GM19099 (cell line): ENCODE results near the gene HSD17B10.

Experiments used
- POLR2A ChIP-seq: IDR thresholded peaks from 3 replicates; pipeline ENCODE4 v1.6.1; 2011; ENCODE audit warnings: low read depth; ENCODE audit not compliant: insufficient read length; ENCODE audit errors: extremely low read depth

HSD17B10 gene

GRCh38 chrX:53433651-53434639 is at the start of gene HSD17B10:
TSS of gene HSD17B10 (minus strand) at chrX:53434370. CDS start at chrX:53434345, 25 bp downstream.
- peak; percentile 71 for TF ChIP-seq POLR2A

- no peak for TF ChIP-seq POLR2A
Measured at GRCh38 chrX:53483416-53483815, 49.2 kb upstream of the HSD17B10 start.

- TF ChIP-seq POLR2A = no peak
Measured at GRCh38 chrX:53481816-53482465, 47.8 kb upstream of the HSD17B10 start.

DNA sequence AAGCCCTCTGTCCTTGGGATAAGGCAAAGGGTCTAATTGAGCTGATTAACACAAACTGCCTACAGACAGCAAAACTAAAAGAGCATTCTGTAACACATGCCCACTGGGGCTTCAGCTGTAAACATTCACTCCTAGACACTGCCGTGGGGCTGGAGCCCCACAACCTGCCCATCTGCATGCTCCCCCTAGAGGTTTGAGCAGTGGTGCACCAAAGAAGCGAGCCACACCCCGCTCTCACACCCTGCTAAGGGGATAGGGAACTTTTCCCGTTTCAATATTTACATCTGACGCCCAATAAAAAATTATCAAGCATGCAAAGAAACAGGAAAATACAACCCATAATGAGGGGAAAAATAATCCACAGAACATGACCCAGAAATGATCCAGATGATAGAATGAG is 46.9 kb upstream of the HSD17B10 start:
- TF ChIP-seq POLR2A = no peak

DNA sequence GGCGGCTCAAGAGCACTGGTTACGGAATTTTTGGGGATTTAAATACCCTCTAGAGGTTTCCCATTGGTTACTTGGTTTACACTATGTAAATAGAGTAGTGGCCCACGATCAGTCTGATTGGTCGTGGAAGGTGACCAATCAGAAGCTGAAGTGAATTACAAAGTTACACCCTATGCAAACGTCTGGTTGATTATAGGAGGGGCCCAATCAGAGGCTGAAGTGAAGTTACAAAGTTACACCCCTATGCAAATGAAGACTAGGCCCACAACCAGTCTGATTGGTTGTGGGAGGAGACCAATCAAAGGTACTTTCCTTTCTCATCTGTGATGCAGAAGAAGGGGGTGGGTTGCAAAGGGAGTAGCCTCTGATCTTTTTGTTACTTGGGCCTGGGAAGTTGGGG is 45.1 kb upstream of the HSD17B10 start:
- no peak for TF ChIP-seq POLR2A

GRCh38 chrX:53476371-53476770 is 42.2 kb upstream of the HSD17B10 start:
- no peak for TF ChIP-seq POLR2A

DNA sequence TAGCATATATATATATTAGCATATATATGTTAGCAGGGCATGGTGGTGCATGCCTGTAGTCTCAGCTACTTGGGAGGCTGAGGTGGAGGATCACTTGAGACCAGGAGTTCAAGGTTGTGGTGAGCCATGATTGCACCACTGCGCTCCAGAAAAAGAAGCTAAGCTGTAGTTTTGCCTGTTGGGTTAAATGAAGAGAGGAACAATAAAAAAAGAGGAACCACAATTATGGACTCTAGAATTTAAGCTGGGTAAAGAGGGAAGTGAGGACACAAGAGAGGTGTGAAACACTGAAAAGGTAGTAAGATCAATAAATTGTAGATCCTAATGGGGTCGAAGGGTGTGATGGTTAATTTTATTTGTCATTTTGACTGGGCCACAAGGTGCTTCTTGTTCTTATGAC is 40.5 kb upstream of the HSD17B10 start:
- TF ChIP-seq POLR2A = no peak

DNA sequence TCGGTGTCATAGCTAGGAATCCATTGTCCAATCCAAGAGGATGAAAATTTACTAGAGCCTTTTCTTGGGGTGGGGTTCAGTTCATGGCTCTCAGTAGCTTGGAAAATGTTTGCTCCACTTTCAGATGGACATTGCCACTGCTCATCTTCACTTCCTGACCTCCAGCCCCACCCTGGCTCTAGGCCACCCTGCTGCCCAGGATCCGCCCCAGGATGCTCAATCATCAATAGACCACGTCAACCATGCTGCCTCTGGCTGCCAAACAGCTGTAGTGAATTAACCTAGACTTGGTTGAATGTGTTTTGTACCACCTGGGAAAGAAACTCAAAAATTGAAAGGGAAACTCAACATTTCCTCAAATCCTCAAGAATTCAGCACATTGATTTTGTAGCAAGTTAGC is 37.2 kb upstream of the HSD17B10 start:
- TF ChIP-seq POLR2A = no peak

- no peak for TF ChIP-seq POLR2A
Measured at GRCh38 chrX:53458082-53458481, 23.9 kb upstream of the HSD17B10 start.

GRCh38 chrX:53456254-53456653 is 22.1 kb upstream of the HSD17B10 start:
- TF ChIP-seq POLR2A = no peak

DNA sequence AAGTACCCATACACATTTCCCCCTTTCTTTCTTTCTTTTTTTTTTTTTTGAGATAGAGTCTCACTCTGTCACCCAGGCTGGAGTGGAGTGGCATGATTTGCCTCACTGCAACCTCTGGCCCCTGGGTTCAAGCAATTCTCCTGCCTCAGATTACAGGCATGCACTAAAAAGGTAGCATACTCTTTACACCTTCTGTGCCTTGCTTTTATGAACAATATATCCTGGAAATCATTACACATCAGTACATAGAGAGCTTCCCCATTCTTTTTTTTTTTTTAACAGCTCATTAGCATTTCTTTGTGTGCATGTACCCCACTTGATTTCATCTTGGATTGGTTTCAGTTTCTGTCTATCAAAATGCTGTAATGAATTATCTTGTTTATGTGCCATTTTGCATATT is 18.6 kb upstream of the HSD17B10 start:
- no peak for TF ChIP-seq POLR2A

- TF ChIP-seq POLR2A = no peak
Measured at GRCh38 chrX:53449632-53450031, 15.5 kb upstream of the HSD17B10 start.

GRCh38 chrX:53447441-53447840 is 13.3 kb upstream of the HSD17B10 start:
- no peak for TF ChIP-seq POLR2A

DNA sequence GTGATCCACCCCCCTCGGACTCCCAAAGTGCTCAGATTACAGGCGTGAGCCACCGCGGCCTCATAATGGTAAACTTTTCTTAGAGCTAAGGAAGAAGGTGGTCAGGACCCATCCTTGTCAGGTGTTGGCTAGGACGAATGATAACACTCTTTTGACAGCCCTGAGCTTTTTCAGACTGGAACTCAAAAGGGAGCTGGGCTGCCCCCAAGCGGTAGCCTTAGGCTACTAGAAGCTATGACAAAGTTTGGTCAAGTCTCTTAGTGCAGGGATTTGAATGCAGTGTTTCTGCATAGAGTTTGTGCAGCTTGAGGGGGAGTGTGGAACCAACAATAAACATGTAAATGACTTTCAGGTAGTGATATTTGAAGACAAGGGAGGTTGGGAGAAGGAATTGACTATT is 11.8 kb upstream of the HSD17B10 start:
- no peak for TF ChIP-seq POLR2A

DNA sequence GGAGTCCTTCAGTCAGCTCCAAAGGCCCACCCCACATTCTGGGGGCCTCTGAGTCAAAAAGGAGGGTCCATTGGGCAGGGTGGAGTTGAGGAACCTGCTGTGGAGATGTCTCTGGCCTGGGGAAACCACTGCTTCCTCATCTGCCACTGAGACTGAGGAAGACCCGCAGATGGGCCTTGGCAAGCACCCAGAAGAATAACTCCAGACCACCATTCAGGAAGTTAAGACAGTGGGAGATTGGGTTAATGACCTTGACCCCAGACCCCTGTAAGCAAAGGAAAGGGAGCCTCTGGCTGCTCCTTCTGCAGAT is 8.1 kb upstream of the HSD17B10 start:
- no peak for TF ChIP-seq POLR2A
